Astrocyte (in vitro differentiated cells and primary cell): ENCODE data around the gene COL19A1. TPM values are rescaled to one million over a fixed set of nuclear protein-coding genes. Genes with fewer than 3 reads are reported as not detected.

Experiments
- DNase-seq: peaks from one replicate; pipeline ENCODE4 v3.0.0-alpha.2; 2010; ENCODE audit warnings: low read depth
- FAIRE-seq: peaks from 2 replicates; lab custom pipeline; 2011; peaks lifted over from hg19 to GRCh38; lab: Jason Lieb, UNC
- H2AFZ ChIP-seq: 2 replicates; pipeline ENCODE4 v1.6.0; 2012; ENCODE audit warnings: low read depth, low read length, inconsistent platforms
- H3K27ac ChIP-seq: 2 replicates; pipeline ENCODE4 v1.5.1; 2011; ENCODE audit warnings: low read depth, low read length, inconsistent platforms
- H3K27me3 ChIP-seq: 2 replicates; pipeline ENCODE4 v1.6.0; 2011; ENCODE audit warnings: low read length, inconsistent platforms; ENCODE audit not compliant: insufficient read depth
- H3K36me3 ChIP-seq: 2 replicates; pipeline ENCODE4 v1.5.1; 2011; ENCODE audit warnings: low read length, inconsistent platforms; ENCODE audit not compliant: insufficient read depth
- H3K4me1 ChIP-seq: 2 replicates; pipeline ENCODE4 v1.5.1; 2011; ENCODE audit warnings: low read length, inconsistent platforms; ENCODE audit not compliant: insufficient read depth
- H3K4me2 ChIP-seq: 2 replicates; pipeline ENCODE4 v1.6.0; 2012; ENCODE audit warnings: low read length, inconsistent platforms
- H3K4me3 ChIP-seq: 2 replicates; pipeline ENCODE4 v1.5.1; 2011; ENCODE audit warnings: low read depth, mild to moderate bottlenecking, low read length, inconsistent platforms; ENCODE audit not compliant: insufficient read depth
- H3K79me2 ChIP-seq: 2 replicates; pipeline ENCODE4 v1.6.0; 2012; ENCODE audit warnings: mild to moderate bottlenecking, low read length, inconsistent platforms; ENCODE audit not compliant: insufficient read depth
- H3K9ac ChIP-seq: 2 replicates; pipeline ENCODE4 v1.6.0; 2012; ENCODE audit warnings: mild to moderate bottlenecking, low read length, inconsistent platforms
- H3K9me3 ChIP-seq: 2 replicates; pipeline ENCODE4 v1.5.1; 2012; ENCODE audit warnings: low read depth, mild to moderate bottlenecking, low read length, inconsistent platforms; ENCODE audit not compliant: insufficient read depth
- H4K20me1 ChIP-seq: 2 replicates; pipeline ENCODE4 v1.6.0; 2012; ENCODE audit warnings: low read length, inconsistent platforms; ENCODE audit not compliant: insufficient read depth
- H3K27ac Mint-ChIP-seq: one replicate; pipeline ENCODE4 v1.8.0; 2021; ENCODE audit warnings: mild to moderate bottlenecking, mixed read lengths; ENCODE audit not compliant: unreplicated experiment
- H3K27me3 Mint-ChIP-seq: one replicate; pipeline ENCODE4 v1.8.0; 2021; ENCODE audit warnings: low read depth, mixed read lengths; ENCODE audit not compliant: unreplicated experiment
- H3K36me3 Mint-ChIP-seq: one replicate; pipeline ENCODE4 v1.8.0; 2021; ENCODE audit warnings: low read depth, mixed read lengths; ENCODE audit not compliant: unreplicated experiment
- H3K4me1 Mint-ChIP-seq: one replicate; pipeline ENCODE4 v1.8.0; 2021; ENCODE audit warnings: low read depth, mixed read lengths; ENCODE audit not compliant: unreplicated experiment
- H3K4me3 Mint-ChIP-seq: one replicate; pipeline ENCODE4 v1.8.0; 2021; ENCODE audit warnings: mild to moderate bottlenecking, moderate library complexity, mixed read lengths; ENCODE audit not compliant: unreplicated experiment
- H3K9me3 Mint-ChIP-seq: one replicate; pipeline ENCODE4 v1.8.0; 2021; ENCODE audit warnings: mild to moderate bottlenecking, mixed read lengths; ENCODE audit not compliant: unreplicated experiment
- CTCF ChIP-seq: IDR thresholded peaks from 2 replicates; pipeline ENCODE4 v1.5.1; 2011; ENCODE audit warnings: low read depth, mild to moderate bottlenecking, inconsistent platforms, low read length, moderate library complexity; ENCODE audit not compliant: insufficient read depth
- EZH2 ChIP-seq: IDR thresholded peaks from 2 replicates; pipeline ENCODE4 v1.6.1; 2012; ENCODE audit warnings: mild to moderate bottlenecking, low read length, inconsistent platforms; ENCODE audit not compliant: insufficient read depth
- total RNA-seq: library from RNA; stranded (reverse); gene quantifications from 2 replicates; pipeline ENCODE4 v1.2.1, GENCODE V29; 2021

Gene COL19A1
- total RNA-seq, 1 donor from 2014 or later, result 0.18 TPM

GRCh38 chr6:70028926-70029325 is 162.6 kb downstream of the COL19A1 start:
- no peak for DNase-seq

GRCh38 chr6:70033781-70034180 is 167.4 kb downstream of the COL19A1 start:
- no peaks in the 10 kb centered on the region for H3K27me3 Mint-ChIP-seq
- H3K4me1 ChIP-seq, result no peaks in the 10 kb centered on the region
- no peak overlapping the region for H3K9ac ChIP-seq
- no peaks in the 10 kb centered on the region for H3K36me3 ChIP-seq
- H4K20me1 ChIP-seq, result no peaks in the 10 kb centered on the region
- no peak overlapping the region for H3K4me3 Mint-ChIP-seq
- no peaks in the 10 kb centered on the region for H3K36me3 Mint-ChIP-seq
- no peak overlapping the region for H3K4me3 ChIP-seq
- H3K27ac Mint-ChIP-seq, result no peak overlapping the region
- H3K27me3 ChIP-seq, result no peaks in the 10 kb centered on the region
- no peaks in the 10 kb centered on the region for H3K9me3 Mint-ChIP-seq
- no peak for DNase-seq
- H3K4me1 Mint-ChIP-seq, result no peaks in the 10 kb centered on the region
- no peaks in the 10 kb centered on the region for H3K79me2 ChIP-seq
- no peak for FAIRE-seq
- TF ChIP-seq CTCF (no peak), EZH2 (no peak)
- H3K4me2 ChIP-seq, result no peak overlapping the region
- H3K27ac ChIP-seq, result no peak overlapping the region
- H3K9me3 ChIP-seq, result no peaks in the 10 kb centered on the region
- H2AFZ ChIP-seq, result no peak overlapping the region

More at GRCh38 chr6:70028926-70029325, 162.6 kb downstream of the COL19A1 start:
- no peaks in the 10 kb centered on the region for H3K9me3 ChIP-seq
- no peak overlapping the region for H3K9ac ChIP-seq
- Mint-ChIP-seq H3K4me3 (no peak overlapping the region), H3K36me3 (no peaks in the 10 kb centered on the region), H3K4me1 (no peaks in the 10 kb centered on the region), H3K27me3 (no peaks in the 10 kb centered on the region), H3K9me3 (no peaks in the 10 kb centered on the region), H3K27ac (no peak overlapping the region)
- TF ChIP-seq CTCF (no peak), EZH2 (no peak)
- H3K4me2 ChIP-seq, result no peak overlapping the region
- H2AFZ ChIP-seq, result no peak overlapping the region
- H4K20me1 ChIP-seq, result no peaks in the 10 kb centered on the region
- H3K27me3 ChIP-seq, result no peaks in the 10 kb centered on the region
- FAIRE-seq, result no peak
- H3K36me3 ChIP-seq, result no peaks in the 10 kb centered on the region
- no peaks in the 10 kb centered on the region for H3K4me1 ChIP-seq
- H3K4me3 ChIP-seq, result no peak overlapping the region
- no peaks in the 10 kb centered on the region for H3K79me2 ChIP-seq
- H3K27ac ChIP-seq, result no peak overlapping the region

GRCh38 chr6:70037445-70037844 is 171.1 kb downstream of the COL19A1 start:
- Mint-ChIP-seq H3K4me3 (no peak overlapping the region), H3K9me3 (no peaks in the 10 kb centered on the region), H3K27me3 (no peaks in the 10 kb centered on the region), H3K36me3 (no peaks in the 10 kb centered on the region), H3K27ac (no peak overlapping the region), H3K4me1 (no peaks in the 10 kb centered on the region)
- H3K9me3 ChIP-seq, result no peaks in the 10 kb centered on the region
- no peak overlapping the region for H3K9ac ChIP-seq
- no peaks in the 10 kb centered on the region for H4K20me1 ChIP-seq
- no peaks in the 10 kb centered on the region for H3K36me3 ChIP-seq
- H3K4me1 ChIP-seq, result no peaks in the 10 kb centered on the region
- FAIRE-seq (no peak), DNase-seq (no peak)
- H3K27me3 ChIP-seq, result no peaks in the 10 kb centered on the region
- no peak overlapping the region for H3K4me2 ChIP-seq
- no peaks in the 10 kb centered on the region for H3K79me2 ChIP-seq
- H2AFZ ChIP-seq, result no peak overlapping the region
- no peak overlapping the region for H3K27ac ChIP-seq
- H3K4me3 ChIP-seq, result no peak overlapping the region
- no peak for TF ChIP-seq CTCF
- no peak for TF ChIP-seq EZH2
